8988T (cell line): ENCODE results near the gene HIP1.
"Not testable (repeated sequence)": the region's sequence is repeated elsewhere in the genome, so short reads cannot be mapped to it uniquely, and the experiment has no call there.

Experiments
- DNase-seq: peaks from one replicate; pipeline ENCODE4 v3.0.0; 2011

Gene HIP1

DNA sequence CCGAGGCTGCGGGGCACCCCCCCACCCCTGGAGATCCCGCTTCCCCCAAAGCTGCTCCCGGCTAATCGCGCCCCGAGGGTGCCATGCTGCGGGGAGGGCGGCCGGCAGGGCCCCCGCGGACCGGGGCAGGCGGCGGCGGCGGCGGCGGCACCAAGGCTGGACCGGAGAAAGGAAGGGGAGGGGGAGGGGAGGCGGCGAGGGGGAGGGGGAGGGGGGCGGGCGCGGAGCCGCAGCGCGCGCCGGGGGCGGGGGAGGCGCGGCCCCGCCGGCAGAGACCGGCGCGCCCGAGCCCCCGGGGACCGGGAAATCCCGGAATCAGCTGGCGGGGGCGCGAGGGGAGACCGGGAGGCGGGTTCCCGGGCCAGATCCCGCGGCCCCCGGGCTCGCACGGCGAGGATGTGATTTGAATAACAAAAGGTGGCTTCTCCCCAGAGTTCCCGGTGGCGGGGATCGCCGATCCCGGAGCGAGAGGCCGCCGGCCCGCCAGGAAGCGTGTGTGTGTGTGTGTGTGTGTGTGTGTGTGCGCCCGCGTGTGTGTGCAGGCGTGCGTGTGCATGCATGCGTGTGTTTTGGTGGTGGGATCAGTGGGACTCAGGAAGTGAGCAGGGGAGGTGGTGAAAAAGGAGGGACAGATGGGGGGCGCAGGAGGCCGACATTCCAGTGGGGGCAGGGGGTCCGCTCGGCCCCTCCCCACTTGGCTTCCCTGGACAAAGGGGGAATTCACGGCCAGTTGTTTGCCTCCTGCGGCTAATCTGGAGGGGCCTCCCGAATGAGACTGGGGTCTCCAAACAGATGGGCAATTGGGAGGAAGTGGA lies 99.5 kb downstream of the HIP1 start:
- DNase-seq = peak; percentile 44

DNA sequence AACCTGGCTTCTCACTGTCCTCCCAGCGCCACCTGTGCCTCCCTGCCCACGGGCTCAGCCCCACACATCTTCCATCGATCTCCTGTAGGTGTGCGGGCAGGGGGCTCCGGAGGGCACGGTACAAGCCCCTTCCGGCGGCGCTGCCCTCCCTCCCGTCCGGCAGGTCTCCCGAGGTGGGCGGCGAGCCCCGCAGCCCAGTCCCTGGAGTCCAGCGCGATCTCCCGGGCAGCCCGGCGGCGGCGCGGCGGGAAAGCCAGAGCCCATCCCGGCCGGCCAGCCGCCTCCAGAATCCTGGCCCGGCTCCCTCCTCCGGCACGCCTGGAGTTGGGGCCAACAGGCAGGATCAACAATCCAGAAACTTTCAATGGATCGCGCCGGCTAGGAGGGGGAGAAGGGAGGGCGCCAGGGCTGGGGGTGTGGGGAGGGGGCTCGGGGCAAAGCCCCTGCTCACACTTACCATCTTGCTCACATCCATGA lies 100.1 kb downstream of the HIP1 start:
- DNase-seq = peak; percentile 54

DNA sequence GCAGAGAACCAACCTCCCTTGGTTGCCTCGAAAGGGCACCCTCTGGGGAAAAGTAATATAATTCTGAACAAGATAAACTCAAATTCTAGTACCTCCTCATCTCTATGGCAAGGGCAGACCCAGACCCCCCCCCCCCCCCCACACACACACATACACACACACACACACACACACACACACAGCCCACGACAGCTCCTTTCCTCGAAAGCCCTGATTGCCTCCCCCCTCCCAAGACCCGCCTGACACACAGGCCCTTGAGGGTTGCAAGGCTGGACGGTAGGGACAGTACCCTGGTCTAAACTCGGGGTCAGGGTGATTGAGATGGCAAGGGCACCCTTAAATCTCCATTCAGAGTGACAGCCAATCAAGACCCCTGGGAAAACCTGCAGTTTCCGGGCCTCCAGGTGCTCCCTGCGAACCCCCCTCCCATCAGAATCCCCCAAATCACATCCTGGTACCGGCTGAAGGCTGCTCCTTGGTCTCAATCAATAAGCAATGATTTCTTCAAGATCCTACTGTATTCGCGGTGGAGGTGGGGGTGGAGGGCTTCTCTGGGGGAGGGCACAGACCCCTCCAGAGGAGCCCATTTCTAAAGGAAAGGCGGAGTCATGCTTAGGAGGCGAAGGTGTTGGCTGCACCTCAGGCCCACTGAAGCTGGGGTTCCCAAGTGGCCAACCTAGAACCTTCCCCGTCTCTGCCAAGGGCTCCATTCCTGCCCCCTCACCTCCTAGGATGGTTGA lies 100.7 kb downstream of the HIP1 start:
- DNase-seq = no peak

DNA sequence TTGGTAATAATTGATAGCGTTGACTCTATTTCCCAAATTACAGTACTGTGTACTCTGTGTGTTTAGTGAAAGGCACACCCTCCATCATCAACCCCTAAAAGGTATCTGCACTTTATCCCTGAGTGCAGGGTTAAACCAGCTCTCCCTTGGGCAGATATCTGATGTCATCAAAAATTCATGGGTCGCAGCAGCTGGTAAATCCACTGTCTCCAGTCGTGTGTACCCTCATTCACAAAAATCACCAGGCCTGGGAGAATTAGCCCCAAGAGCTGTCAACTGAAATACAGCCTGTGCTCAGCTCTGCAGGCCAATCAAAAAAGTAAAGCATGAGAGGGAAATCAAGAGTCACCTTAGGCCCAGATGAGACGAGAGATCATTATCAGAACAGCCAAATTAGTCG lies 103.7 kb downstream of the HIP1 start:
- no peak for DNase-seq

DNA sequence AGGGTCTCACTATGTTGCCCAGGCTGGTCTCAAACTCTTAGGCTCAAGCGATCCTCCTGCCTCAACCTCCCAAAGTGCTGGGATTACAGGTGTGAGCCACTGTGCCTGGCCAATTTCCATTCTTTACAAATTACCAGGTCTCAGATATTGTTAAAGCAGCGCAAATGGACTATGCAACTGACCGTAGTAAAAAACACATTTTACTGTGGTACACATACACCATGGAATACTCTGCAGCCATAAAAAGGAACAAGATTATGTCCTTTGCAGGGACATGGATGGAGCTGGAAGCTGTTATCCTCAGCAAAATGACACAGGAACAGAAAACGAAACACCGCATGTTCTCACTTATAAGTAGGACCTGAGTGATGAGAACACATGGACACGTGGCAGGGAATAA lies 106.2 kb downstream of the HIP1 start:
- not testable (repeated sequence) for DNase-seq

DNA sequence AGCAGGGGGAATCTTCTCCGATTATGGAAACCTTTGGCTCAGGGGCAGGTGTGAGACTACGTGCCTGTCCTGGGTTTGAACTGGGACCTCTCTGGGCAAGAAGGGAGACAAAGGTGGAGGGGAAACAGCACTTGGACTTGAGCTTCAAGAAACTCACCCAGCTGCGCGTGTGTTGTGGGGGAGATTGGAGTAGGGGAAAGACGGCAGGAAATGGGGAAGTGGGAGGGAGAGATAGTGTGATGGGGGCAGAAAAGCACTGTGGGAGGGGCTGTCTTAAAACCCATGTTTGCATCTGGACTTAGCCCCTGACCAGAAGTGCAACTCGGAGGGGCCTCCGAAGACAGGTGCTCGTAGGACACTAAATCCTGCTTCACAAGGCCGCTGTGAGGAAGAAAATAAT lies 107.0 kb downstream of the HIP1 start:
- DNase-seq = no peak

DNA sequence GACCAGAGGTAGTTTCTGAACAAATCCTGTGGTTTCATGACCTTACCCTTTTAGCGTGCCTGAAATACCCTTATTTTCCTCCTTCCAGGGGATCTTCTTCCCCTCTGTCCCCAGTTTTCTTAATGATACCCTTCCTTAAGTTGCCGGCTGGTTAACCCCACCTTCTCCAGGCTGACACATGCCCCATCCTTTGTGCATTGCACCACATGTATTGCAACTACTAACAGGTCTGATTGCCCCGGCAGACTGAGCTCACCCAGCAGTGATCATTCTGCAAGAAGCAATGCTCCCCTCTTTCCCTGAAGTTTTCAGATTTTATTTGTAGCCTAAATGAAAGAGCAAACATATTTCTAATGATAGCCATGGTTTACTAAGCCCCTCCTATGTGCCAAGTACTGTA lies 108.2 kb downstream of the HIP1 start:
- DNase-seq = no peak

DNA sequence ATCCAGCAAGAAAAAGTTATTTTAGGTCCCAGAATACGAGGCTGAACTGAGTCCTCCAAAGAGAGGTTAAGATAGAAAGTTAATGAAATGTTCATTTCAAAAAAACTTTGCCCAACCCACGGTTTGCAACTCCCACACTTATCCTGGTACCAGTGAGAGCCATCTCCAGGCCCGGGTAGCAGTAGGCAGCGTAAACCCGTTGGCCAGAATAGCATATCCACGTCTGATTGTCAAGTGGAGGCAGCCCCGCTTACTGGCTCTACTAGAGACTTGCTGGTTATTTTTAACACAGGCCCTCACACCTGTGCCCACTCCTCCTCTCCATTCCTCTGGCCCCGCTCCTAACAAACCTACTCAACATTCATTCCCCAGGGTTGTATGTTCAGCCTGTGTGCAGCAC lies 109.7 kb downstream of the HIP1 start:
- DNase-seq = no peak

DNA sequence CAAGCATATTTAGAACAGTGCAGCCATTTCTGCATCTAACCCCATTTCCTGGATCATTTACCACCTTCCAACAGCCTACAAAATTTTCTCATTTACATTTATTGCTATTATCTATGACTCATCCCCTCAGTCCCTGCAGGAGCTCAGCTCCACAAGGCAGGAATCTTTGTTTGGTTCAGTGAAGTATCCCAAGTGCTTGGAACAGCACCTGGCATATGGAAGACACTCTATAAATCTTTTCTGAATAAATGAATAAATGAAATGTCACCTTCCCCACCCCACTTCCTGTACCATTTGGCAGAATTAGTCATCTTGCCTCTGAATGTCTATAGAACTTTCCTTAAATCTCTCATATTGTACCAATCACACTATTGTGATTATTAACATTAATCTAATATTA lies 110.7 kb downstream of the HIP1 start:
- DNase-seq = no peak

DNA sequence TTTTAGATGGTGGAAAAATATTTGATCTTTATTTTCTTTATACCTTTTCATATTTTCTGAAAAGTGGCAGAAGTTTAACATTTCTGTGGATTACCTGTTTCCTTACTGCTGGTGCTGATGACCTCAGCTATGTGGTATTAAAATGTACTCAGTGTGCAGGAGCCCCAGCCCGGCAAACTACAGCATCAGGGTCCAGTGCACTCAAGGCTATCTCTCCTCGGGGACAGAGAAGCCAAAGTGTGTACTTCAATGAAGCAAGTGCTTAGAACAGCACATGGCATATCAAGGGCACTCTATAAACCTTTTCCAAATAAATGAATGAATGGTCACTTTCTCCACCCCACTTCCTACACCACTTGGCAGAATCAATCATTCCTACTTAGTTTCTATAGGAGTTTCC lies 111.8 kb downstream of the HIP1 start:
- no peak for DNase-seq

DNA sequence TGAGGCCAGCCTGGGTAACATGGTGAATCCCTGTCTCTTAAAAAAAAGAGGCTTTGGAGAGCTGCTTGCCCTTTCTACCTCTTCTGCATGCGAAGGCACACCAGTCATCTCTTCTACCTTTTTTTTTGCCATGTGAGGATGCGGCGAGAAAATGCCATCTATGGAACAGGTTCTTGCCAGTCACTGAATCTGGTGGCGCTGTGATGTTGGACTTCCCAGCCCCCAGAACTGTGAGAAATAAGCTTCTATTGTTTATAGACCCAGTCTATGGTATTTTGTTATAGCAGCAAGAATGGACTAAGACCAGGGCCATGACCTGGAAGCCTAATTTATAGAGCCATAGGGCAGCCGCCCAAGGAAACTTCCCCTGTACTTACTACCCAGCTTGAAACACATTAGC lies 112.9 kb downstream of the HIP1 start:
- DNase-seq = no peak

DNA sequence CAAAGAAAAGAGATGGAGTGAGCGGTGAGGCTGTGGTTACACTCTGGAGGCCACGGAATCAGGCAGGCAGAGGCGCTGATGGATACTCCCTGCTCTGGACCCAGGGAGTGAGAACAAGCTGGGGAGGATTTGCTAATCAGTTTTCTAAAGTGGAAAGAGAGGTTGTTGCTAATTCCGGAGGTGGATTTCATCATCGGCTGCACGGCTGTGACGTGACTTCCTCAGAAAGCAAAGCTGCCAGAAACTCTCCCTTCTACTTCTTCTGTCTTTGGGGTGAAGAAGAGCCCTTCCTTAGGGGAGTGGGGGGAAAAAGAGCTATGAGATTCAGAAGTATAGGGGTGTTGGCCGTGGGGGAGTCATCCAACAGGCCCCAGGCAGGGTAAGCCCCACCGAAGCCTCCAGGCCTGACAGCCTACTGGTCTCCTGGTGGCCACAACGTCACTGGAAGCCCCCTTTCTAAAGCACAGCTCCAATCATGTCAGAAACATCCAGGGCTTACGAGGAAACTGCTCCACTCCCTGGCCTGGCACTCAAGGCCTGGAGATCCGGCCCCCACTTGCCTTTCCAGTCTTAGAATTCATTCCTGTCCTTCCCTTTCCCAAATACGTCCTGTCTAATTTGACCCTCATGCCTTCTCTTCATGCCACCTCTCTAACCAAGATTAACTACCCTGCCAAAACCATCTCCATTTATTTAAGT lies 114.5 kb downstream of the HIP1 start:
- DNase-seq = no peak

DNA sequence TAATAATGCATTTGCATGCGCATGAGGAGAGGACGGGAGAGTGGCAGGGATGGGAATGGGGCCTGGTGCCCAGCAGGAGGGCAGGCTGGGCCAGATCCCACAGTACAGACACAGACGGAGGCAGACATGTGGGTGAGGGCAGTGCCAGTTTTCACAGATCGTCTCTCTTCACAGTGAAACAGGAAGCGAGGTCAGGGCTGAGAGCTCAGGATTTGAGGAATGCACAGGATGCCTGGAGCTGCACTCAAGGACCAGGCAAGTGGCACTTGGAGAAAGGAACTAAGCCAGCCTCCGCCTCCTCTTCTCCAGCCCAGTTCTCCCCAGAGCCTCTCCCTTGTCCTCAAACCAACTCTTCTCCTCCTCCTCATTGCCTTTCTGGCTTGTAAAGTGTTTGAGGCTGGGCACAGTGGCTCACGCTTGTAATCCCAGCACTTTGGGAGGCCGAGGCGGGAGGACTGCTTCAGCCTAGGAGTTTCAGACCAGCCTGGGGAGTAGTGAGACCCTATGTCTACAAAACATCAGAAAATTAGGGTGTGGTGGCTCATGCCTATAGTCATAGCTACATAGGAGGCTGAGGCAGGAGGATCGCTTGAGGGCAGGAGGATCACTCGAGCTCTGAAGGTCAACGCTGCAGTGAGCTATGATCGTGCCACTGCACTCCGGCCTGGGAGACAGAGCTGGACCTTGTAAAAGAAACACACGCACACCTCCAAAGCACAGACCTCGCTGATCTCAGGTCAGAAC lies 115.2 kb downstream of the HIP1 start:
- no peak for DNase-seq

DNA sequence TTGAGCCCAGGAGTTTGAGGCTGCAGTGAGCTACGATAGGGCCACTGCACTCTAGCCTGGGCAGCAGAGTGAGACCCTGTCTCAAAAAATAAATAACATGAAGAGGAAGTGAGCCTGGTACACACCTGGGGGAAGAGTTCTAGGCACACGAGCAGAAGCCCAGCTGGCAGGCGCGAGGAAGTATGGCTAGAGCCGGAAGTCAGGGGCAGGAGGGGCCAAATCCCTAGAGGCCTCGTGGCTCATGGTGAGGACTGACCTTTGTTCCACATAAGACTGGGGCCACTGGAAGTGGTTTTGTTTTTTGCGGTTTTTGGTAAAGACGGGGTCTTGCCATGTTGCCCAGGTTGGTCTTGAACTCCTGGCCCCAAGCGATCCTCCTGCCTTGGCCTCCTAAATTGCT lies 117.6 kb downstream of the HIP1 start:
- DNase-seq = no peak

DNA sequence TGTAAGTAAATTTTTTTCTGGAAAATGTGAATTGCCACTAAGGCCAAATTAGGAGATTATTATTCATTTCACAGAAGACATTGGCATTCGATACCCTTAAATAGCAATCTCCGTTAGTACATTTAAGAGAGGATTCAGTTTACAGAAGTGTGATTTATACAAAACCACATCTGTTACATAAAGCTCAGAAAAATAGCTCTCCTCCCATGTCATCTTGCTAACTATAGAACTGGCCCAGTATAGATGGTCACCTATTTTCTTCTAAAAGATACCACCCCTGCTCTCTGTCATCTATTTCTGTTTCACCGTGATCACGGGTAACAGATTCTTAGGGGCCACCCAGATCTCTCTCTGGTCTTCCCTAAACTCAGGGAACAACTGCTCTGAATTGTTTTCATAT lies 119.1 kb downstream of the HIP1 start:
- DNase-seq = no peak

DNA sequence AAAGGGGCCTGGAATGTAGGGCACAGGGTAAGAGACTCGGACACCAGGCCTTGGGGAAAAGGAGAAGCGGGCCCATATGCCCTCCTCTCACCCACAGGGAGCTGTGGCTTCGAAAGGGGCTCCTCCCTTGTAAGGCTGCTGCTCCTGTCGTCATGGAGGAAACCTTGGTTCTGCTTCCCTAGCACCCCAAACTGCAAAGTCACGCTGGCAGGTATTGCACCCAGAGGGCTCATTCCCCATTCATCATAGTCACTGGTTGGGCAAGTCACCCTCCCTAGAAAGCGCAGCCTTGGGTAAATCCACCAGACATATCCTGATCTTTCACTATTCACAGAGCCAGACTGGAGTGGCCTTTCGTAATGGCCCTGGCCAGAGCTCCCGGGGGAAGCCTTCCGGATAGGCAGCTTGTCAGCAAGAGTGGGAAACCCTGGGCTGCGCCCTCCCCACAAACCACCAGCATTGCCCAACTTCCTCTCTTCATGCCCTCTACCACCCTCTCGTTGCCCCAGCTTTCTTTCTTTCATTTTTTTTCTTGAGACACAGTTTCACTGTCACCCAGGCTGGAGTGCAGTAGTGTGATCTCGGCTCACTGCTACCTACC lies 121.0 kb downstream of the HIP1 start:
- no peak for DNase-seq

DNA sequence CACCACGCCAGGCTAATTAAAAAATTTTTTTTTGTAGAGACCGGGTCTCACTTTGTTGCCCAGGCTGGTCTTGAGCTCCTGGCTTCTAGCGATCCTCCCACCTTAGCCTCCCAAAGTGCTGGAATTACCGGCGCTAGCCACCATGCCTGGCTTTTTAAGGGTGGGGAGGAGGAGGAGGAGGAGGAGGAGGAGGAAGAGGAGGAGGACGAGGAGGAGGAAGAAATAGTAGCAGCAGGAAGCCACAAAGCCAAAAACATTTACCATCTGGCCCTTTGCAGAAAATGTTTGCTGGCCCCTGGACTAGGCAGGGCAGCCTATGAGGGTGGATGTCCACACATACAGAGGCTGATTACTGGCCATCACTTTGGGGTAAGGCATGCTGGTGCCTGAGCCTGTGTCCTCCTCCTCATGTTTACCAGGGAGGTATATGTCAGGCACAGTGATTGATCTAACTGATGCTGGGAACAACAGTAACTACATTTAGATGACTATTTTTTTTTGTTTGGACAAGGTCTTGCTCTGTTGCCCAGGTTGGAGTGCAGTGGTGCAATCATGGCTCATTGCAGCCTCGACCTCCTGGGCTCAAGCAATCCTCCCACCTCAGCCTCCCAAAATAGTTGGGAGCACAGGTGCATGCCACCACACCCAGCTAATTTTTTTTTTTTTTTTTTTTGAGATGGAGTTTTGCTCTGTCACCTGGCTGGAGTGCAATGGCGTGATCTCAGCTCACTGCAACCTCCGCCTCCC lies 122.1 kb downstream of the HIP1 start:
- DNase-seq = no peak

DNA sequence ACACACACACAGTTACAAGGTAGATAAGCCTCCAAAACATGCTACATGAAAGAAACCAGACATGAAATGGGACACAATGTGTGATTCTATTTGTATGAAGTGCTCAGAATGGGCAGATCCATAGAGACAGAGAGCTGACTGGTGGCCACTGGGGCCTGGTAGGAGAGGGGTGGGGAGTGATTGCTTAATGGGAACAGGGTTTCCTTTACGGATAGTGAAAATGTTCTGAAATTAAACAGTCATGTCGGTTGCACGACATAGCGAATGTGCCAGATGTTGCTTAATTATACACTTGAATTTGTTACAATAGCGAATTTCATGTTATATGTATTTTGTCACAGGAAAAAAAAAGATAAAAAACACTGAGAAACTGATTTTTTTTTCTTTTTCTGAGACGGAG lies 124.3 kb downstream of the HIP1 start:
- no peak for DNase-seq

DNA sequence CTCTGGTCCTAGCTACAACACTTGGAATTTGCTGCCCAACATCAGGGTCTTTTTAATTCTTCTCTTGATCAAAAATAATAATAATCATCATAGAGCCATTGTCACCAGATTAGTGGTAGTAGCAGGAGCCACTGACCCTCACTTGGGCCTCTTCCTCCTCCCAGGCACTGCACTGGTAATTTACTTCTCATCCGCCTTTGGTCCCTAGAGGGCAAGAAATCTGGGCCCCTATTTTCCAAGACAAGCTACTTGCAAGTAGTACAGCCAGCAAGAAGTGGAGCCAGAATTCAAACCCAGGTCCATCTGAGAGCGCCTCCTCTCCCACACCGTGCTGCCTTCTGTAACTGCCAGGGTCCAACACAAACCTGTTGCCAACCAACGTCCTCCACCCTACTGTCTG lies 125.4 kb downstream of the HIP1 start:
- no peak for DNase-seq

DNA sequence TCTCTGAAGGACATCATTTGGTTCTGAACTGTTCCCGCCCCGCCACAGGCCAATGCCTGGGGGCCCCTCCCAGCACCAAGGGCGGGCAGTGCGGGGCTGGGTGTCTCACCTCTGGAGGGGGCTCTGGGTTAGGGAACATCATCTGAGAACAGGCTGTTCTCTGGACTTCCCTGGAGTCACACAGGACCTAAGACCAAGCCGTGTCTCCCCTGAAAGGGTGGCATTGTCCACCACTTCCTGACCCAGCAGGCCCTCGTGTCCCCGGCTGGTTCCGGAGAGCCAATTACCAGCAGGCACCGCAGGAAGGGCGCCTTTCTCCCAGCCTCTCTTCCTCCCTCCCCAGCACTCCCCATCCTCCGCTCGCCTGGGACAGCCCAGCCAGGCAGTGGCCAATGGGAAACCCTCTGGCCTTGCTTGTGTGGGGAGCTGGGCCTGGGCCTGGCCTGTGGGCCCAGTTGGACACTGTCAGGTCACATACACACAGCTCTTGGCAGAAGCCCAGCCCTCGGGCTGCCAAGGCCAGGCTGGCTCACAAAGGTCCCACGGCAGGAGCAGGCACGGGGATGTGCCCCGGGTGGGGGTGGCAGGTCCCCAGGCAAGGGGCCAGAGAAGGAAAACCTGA lies 127.1 kb downstream of the HIP1 start:
- no peak for DNase-seq

DNA sequence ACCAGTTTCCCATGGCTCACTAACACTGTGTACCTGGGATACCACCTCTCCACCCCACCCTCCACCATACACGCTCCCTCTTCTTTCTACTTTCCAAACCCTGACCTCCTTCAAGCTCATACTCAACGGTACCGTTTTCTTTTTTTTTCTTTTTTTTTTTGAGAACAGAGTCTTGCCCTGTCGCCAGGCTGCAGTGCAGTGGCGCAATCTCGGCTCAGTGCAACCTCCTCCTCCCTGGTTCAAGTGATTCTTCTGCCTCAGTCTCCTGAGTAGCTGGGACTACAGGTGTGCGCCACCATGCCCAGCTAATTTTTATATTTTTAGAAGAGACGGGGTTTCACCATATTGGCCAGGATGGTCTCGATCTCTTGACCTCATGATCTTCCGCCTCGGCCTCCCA lies 129.3 kb downstream of the HIP1 start:
- not testable (repeated sequence) for DNase-seq
